ENCODE measurements around the gene LCE3C. TPM values are rescaled to one million over a fixed set of nuclear protein-coding genes. Genes with fewer than 3 reads are reported as not detected.

Gene LCE3C
- total RNA-seq, 4 donors from 2014 or later, result not detected

GRCh38 chr1:152640351-152640750 is 40.3 kb downstream of the LCE3C start:
- H3K27ac ChIP-seq, result no peak overlapping the region
- 65 to 69% methylated on average over 1 of the region's 1 CpG for WGBS, 2 donors
- no peaks in the 10 kb centered on the region for H3K4me1 ChIP-seq
- no peaks in the 10 kb centered on the region for H3K27me3 ChIP-seq
- TF ChIP-seq EP300 (IDR thresholded peaks at IDR 0.05), result no peak
- TF ChIP-seq POLR2A (IDR thresholded peaks at IDR 0.05), result no peak
- no peak for TF ChIP-seq CTCF (IDR thresholded peaks at IDR 0.05)
- H3K36me3 ChIP-seq, result no peaks in the 10 kb centered on the region
- no peak overlapping the region for H3K4me3 ChIP-seq
- H3K9me3 ChIP-seq, result peaks cover 0 to 15% (median 2%) of the 10 kb centered on the region in 4 donors
- no peak for DNase-seq (ENCODE audit: low spot score in 2 of 2)

DNA sequence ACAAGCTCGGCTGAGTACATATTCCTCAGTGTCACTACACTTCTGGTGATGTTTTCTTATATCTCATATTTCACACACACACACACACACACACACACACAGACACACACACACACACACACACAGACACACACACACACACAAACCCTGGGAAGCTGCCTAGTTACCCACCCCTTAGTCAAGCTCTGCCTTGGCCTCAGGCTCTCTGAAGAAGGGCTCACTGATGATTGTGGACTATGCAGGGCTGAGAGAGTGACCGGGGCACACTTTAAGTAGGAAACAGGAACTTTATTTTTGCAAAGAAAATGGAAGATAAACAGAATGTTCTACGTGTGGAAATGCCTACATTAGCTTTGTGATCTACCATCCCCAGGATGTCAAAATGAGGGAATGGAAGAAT is 43.9 kb downstream of the LCE3C start:
- no peak for DNase-seq (ENCODE audit: low spot score in 2 of 2)
- H3K27me3 ChIP-seq, result no peaks in the 10 kb centered on the region
- H3K4me3 ChIP-seq, result no peak overlapping the region
- TF ChIP-seq CTCF (IDR thresholded peaks at IDR 0.05) (no peak), POLR2A (IDR thresholded peaks at IDR 0.05) (no peak), EP300 (IDR thresholded peaks at IDR 0.05) (no peak)
- whole genome bisulfite sequencing, 2 donors, result 59 to 74% methylated on average over 3 of the region's 3 CpGs
- no peaks in the 10 kb centered on the region for H3K36me3 ChIP-seq
- peaks cover 0 to 6% (median 0%) of the 10 kb centered on the region in 4 donors for H3K9me3 ChIP-seq
- no peaks in the 10 kb centered on the region for H3K4me1 ChIP-seq
- no peak overlapping the region for H3K27ac ChIP-seq

- TF ChIP-seq POLR2A (IDR thresholded peaks at IDR 0.05), result no peak
- no peak for TF ChIP-seq CTCF (IDR thresholded peaks at IDR 0.05)
- TF ChIP-seq EP300 (IDR thresholded peaks at IDR 0.05), result no peak
- Histone ChIP-seq H3K9me3 (peaks cover 0 to 6% (median 0%) of the 10 kb centered on the region in 4 donors), H3K36me3 (no peaks in the 10 kb centered on the region), H3K4me3 (no peak overlapping the region), H3K27me3 (no peaks in the 10 kb centered on the region), H3K27ac (no peak overlapping the region), H3K4me1 (no peaks in the 10 kb centered on the region)
- DNase-seq (ENCODE audit: low spot score in 2 of 2), result no peak
- 60 to 71% methylated on average over 2 to 3 of the region's 3 CpGs for WGBS, 2 donors
These were observed 45.1 kb downstream of the LCE3C start for GRCh38 chr1:152645146-152645545.

DNA sequence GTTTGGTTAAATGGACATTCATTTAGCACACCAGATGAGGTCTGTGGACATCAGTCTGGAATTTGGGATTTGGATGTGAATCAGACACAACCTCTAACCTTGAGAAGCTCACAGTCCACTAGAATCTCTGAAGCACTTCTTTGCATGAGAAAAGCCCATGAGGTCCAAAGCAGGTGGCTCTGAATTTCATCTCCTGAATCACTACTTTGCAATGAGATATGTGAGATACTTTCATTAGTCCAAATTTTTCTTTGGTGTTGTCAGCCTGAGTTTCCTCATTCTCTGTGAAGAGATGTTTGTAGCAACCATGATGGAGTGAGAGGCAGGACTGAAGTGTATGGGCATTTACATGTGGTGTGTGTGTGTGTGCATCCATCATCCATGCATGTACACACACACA is 46.6 kb downstream of the LCE3C start:
- no peaks in the 10 kb centered on the region for H3K27me3 ChIP-seq
- H3K36me3 ChIP-seq, result no peaks in the 10 kb centered on the region
- no peak for DNase-seq (ENCODE audit: low spot score in 2 of 2)
- peaks cover 0 to 6% (median 0%) of the 10 kb centered on the region in 4 donors for H3K9me3 ChIP-seq
- TF ChIP-seq EP300 (IDR thresholded peaks at IDR 0.05) (no peak), POLR2A (IDR thresholded peaks at IDR 0.05) (no peak), CTCF (IDR thresholded peaks at IDR 0.05) (no peak)
- no peaks in the 10 kb centered on the region for H3K4me1 ChIP-seq
- H3K27ac ChIP-seq, result no peak overlapping the region
- no peak overlapping the region for H3K4me3 ChIP-seq

Small RNA genes within 50 kb of the gene (small RNA-seq; reads per million reads assigned to genes)
- gene LCE3A (not detected), gene LCE3B (not detected)

Other genes with a start within 250 kb of the LCE3C start
- gene FLG2, start 240.2 kb upstream of the LCE3C start, total RNA-seq, result not detected
- not detected for gene CRNN, start 186.0 kb upstream of the LCE3C start, total RNA-seq
- gene LCE5A, start 89.4 kb upstream of the LCE3C start, total RNA-seq, result not detected
- gene CRCT1, start 85.8 kb upstream of the LCE3C start, total RNA-seq, result not detected
- gene LCE3E, start 33.5 kb upstream of the LCE3C start, total RNA-seq, result not detected
- gene LCE3D, start 19.7 kb upstream of the LCE3C start, total RNA-seq, result not detected
- gene LCE3B, start 13.6 kb downstream of the LCE3C start, total RNA-seq, result not detected
- not detected for gene LCE3A, start 22.9 kb downstream of the LCE3C start, total RNA-seq
- not detected for gene LCE2D, start 63.1 kb downstream of the LCE3C start, total RNA-seq
- not detected for gene LCE2C, start 75.0 kb downstream of the LCE3C start, total RNA-seq
- not detected for gene LCE2B, start 85.9 kb downstream of the LCE3C start, total RNA-seq
- gene LCE2A, start 98.1 kb downstream of the LCE3C start, total RNA-seq, result not detected
- gene LCE4A, start 107.9 kb downstream of the LCE3C start, total RNA-seq, result not detected
- gene KPRP, start 157.8 kb downstream of the LCE3C start, total RNA-seq, result not detected
- gene LCE1F, start 174.9 kb downstream of the LCE3C start, total RNA-seq, result not detected
- not detected for gene LCE1E, start 186.0 kb downstream of the LCE3C start, total RNA-seq
- gene LCE1D, start 196.5 kb downstream of the LCE3C start, total RNA-seq, result not detected
- not detected for gene LCE1C, start 206.4 kb downstream of the LCE3C start, total RNA-seq
- not detected for gene LCE1B, start 211.7 kb downstream of the LCE3C start, total RNA-seq
- gene LCE1A, start 227.2 kb downstream of the LCE3C start, total RNA-seq, result not detected
- gene LCE6A, start 242.6 kb downstream of the LCE3C start, total RNA-seq, result not detected

Measured in tibial nerve (tissue), 4 donors.